Measurements from ENCODE around the gene PNPLA3. TPM values are rescaled to one million over a fixed set of nuclear protein-coding genes. Genes with fewer than 3 reads are reported as not detected.

The PNPLA3 gene
- total RNA-seq, 1 experiment from 2014 or later, result 17.5 TPM

DNA sequence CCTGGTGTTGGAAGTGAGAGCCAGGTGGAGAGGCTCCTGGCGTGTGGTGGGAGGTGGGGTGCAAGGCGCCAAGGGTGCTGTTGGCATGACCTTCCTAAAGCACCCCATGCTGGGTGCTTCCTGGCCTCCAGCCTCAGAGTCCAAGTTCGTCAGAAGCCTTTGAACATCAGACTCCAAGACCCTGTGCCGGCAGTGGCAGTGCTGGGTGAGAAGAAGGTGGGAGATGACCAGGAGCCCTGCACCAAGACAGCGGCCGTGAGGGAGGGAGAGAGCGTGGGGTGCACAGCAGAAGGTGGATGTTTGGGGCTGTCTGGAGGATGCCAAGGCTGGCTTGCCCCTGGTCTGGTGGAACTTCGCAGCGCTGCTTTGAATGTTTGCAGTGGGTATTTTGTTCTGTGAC lies 70.8 kb downstream of the PNPLA3 start:
- peaks cover 20 to 82% (median 80%) of the 10 kb centered on the region in 3 experiments; a peak in 6 of 7 replicates for H3K36me3 Mint-ChIP-seq (ENCODE audit: insufficient read depth in 1 of 3, low read depth in 3 of 3)
- Histone ChIP-seq H4K8ac (replicated peaks; ENCODE audit: insufficient read length, low read depth, low read length) (no peak overlapping the region), H2BK5ac (ENCODE audit: insufficient read length, low read length) (no peak overlapping the region), H3K4me2 (ENCODE audit: insufficient read depth, insufficient read length, low read length) (no peak overlapping the region), H3T11ph (ENCODE audit: low read length) (no peak overlapping the region), H3K23ac (ENCODE audit: insufficient read length, low read depth, low read length) (no peak overlapping the region), H3K18ac (ENCODE audit: insufficient read length, low read depth, low read length) (no peak overlapping the region), H4K20me1 (ENCODE audit: control insufficient read depth, insufficient read depth, insufficient read length) (peaks cover 4% of the 10 kb centered on the region), H3K56ac (ENCODE audit: insufficient read length, low read depth, low read length) (no peak overlapping the region), H4K91ac (ENCODE audit: insufficient read length, low read depth, low read length) (no peak overlapping the region), H2BK15ac (ENCODE audit: low read depth, low read length) (no peak overlapping the region), H2AK5ac (ENCODE audit: insufficient read length, low read length) (no peak overlapping the region), H3K9me3 (ENCODE audit: control insufficient read depth, low read depth, low read length) (no peaks in the 10 kb centered on the region), H4K5ac (ENCODE audit: insufficient read length, low read depth, low read length) (no peak overlapping the region), H3K14ac (ENCODE audit: insufficient read depth, low read length) (no peak overlapping the region), H2BK12ac (ENCODE audit: insufficient read length, low read depth, low read length) (no peak overlapping the region), H3K9ac (ENCODE audit: extremely low read depth, insufficient read length, low read length) (no peak overlapping the region), H2BK120ac (ENCODE audit: low read depth, low read length, poor library complexity, severe bottlenecking) (no peak overlapping the region), H2BK20ac (ENCODE audit: low read depth, low read length, poor library complexity, severe bottlenecking) (no peak overlapping the region), H3K79me1 (ENCODE audit: insufficient read depth, low read depth, low read length, poor library complexity, severe bottlenecking) (no peaks in the 10 kb centered on the region), H3K27ac (ENCODE audit: insufficient read length, low read depth, low read length) (no peak overlapping the region), H3K79me2 (ENCODE audit: insufficient read depth, low read length) (no peaks in the 10 kb centered on the region), H3K23me2 (ENCODE audit: insufficient read length, low read depth, low read length, poor library complexity, severe bottlenecking) (no peaks in the 10 kb centered on the region), H3K4ac (ENCODE audit: low read depth, low read length) (no peak overlapping the region), H3K27me3 (ENCODE audit: insufficient read depth, low read length) (no peaks in the 10 kb centered on the region), H3K4me1 (ENCODE audit: insufficient read depth, low read length) (no peaks in the 10 kb centered on the region), H2AFZ (ENCODE audit: low read length) (no peak overlapping the region)
- H3K4me1 Mint-ChIP-seq, result peaks cover 4 to 8% of the 10 kb centered on the region in 2 experiments; a peak in 3 of 4 replicates
- H3K9me3 Mint-ChIP-seq, result no peaks in the 10 kb centered on the region
- no CpG with 5 or more reads among the region's 9 CpGs for WGBS (ENCODE audit: extremely low coverage, insufficient read length, low lambda C conversion rate)
- no peak overlapping the region for H3K27ac Mint-ChIP-seq
- no peak for DNase-seq
- H3K27me3 Mint-ChIP-seq (ENCODE audit: low read depth), result no peaks in the 10 kb centered on the region
- TF ChIP-seq CTCF (conservative IDR thresholded peaks at IDR 0.05), result no peak
- H3K4me3 Mint-ChIP-seq, result no peak overlapping the region
